CD14-positive monocyte (primary cell): Measurements from ENCODE around the gene PTPRO. TPM values are rescaled to one million over a fixed set of nuclear protein-coding genes. Genes with fewer than 3 reads are reported as not detected.

ENCODE experiments used
- DNase-seq, 3 donors: peaks; one replicate each; pipeline ENCODE4 v3.0.0-alpha.2; 2011 to 2022
- H2AFZ ChIP-seq: 2 replicates; pipeline ENCODE4 v1.6.0; 2012; ENCODE audit warnings: mild to moderate bottlenecking, low read depth, low read length, inconsistent platforms; ENCODE audit not compliant: insufficient read depth, poor library complexity, severe bottlenecking
- H3K27ac ChIP-seq, 2 donors: 1 replicate in 1 of 2; 2 replicates in 1 of 2; pipeline ENCODE4 v1.5.1; 2012 to 2013; ENCODE audit warnings: low read length in 2 of 2, control low read depth in 1 of 2, inconsistent platforms in 1 of 2, low read depth in 1 of 2, mild to moderate bottlenecking in 1 of 2
- H3K27me3 ChIP-seq, 2 donors: one replicate each; pipeline versions ENCODE4 v1.6.0 to v1.6.1; 2011 to 2013; ENCODE audit warnings: low read length in 2 of 2; ENCODE audit not compliant: control insufficient read depth in 2 of 2, insufficient read depth in 2 of 2
- H3K36me3 ChIP-seq, 2 donors: replicated peaks in 1 of 2; 1 replicate in 1 of 2; 2 replicates in 1 of 2; pipeline versions ENCODE4 v1.5.1 to v1.6.1; 2012 to 2013; ENCODE audit warnings: low read length in 2 of 2, control low read depth in 1 of 2, inconsistent platforms in 1 of 2, mild to moderate bottlenecking in 1 of 2; ENCODE audit not compliant: insufficient read depth in 2 of 2, control insufficient read depth in 1 of 2
- H3K4me1 ChIP-seq, 2 donors: 1 replicate in 1 of 2; 2 replicates in 1 of 2; pipeline versions ENCODE4 v1.5.1 to v1.6.1; 2012 to 2013; ENCODE audit warnings: low read length in 2 of 2, control low read depth in 1 of 2, inconsistent platforms in 1 of 2, mild to moderate bottlenecking in 1 of 2, moderate library complexity in 1 of 2; ENCODE audit not compliant: insufficient read depth in 2 of 2, control insufficient read depth in 1 of 2
- H3K4me2 ChIP-seq: replicated peaks from 2 replicates; pipeline ENCODE3; 2012; ENCODE audit warnings: low read length, moderate library complexity, mild to moderate bottlenecking; ENCODE audit not compliant: poor library complexity, severe bottlenecking; ENCODE audit errors: extremely low read depth
- H3K4me3 ChIP-seq, 3 experiments: fragments of 200-600 bp in 1 of 3; sonication (generic) in 1 of 3; replicated peaks in 1 of 3; 1 replicate in 2 of 3; 2 replicates in 1 of 3; pipeline ENCODE4 v1.5.1; 2011 to 2013; ENCODE audit warnings: low read length in 3 of 3, mild to moderate bottlenecking in 3 of 3, control low read depth in 2 of 3, low read depth in 2 of 3, inconsistent platforms in 1 of 3, moderate library complexity in 1 of 3
- H3K79me2 ChIP-seq: 2 replicates; pipeline ENCODE4 v1.6.0; 2012; ENCODE audit warnings: mild to moderate bottlenecking, control low read depth, inconsistent platforms, low read length, moderate library complexity; ENCODE audit not compliant: insufficient read depth
- H3K9ac ChIP-seq: 2 replicates; pipeline ENCODE4 v1.6.0; 2017; ENCODE audit warnings: low read length, mild to moderate bottlenecking; ENCODE audit not compliant: insufficient read depth, poor library complexity, severe bottlenecking
- H3K9me3 ChIP-seq, 2 donors: replicated peaks in 1 of 2; 1 replicate in 1 of 2; 2 replicates in 1 of 2; pipeline versions ENCODE4 v1.5.1 to v1.6.1; 2012 to 2013; ENCODE audit warnings: low read length in 2 of 2, control low read depth in 1 of 2; ENCODE audit not compliant: control insufficient read depth in 1 of 2, insufficient read depth in 1 of 2
- H4K20me1 ChIP-seq: 2 replicates; pipeline ENCODE4 v1.6.0; 2012; ENCODE audit warnings: mild to moderate bottlenecking, low read length, control low read depth, moderate library complexity; ENCODE audit not compliant: insufficient read depth
- H3K27ac Mint-ChIP-seq, 7 donors: one replicate each; pipeline ENCODE4 v1.8.0; 2020; ENCODE audit warnings: mild to moderate bottlenecking in 7 of 7, mixed read lengths in 7 of 7, moderate library complexity in 6 of 7, inconsistent platforms in 2 of 7
- H3K27me3 Mint-ChIP-seq, 3 donors: one replicate each; pipeline ENCODE4 v1.8.0; 2021 to 2022; ENCODE audit warnings: low read depth in 3 of 3, mild to moderate bottlenecking in 3 of 3, mixed read lengths in 3 of 3, moderate library complexity in 3 of 3, inconsistent platforms in 1 of 3
- H3K36me3 Mint-ChIP-seq, 2 donors: one replicate each; pipeline ENCODE4 v1.8.0; 2020; ENCODE audit warnings: mixed read lengths in 2 of 2, inconsistent platforms in 1 of 2, mild to moderate bottlenecking in 1 of 2
- H3K4me1 Mint-ChIP-seq: one replicate; pipeline ENCODE4 v1.8.0; 2020; ENCODE audit warnings: mild to moderate bottlenecking, mixed read lengths
- H3K4me3 Mint-ChIP-seq, 2 donors: one replicate each; pipeline ENCODE4 v1.8.0; 2020; ENCODE audit warnings: mild to moderate bottlenecking in 2 of 2, mixed read lengths in 2 of 2, moderate library complexity in 1 of 2
- H3K9me3 Mint-ChIP-seq, 7 donors: one replicate each; pipeline ENCODE4 v1.8.0; 2020 to 2022; ENCODE audit warnings: mixed read lengths in 7 of 7, mild to moderate bottlenecking in 6 of 7, moderate library complexity in 6 of 7, inconsistent platforms in 2 of 7
- WGBS: methylation state at CpG from one replicate; pipeline ENCODE4 v1.1.5; 2013; ENCODE audit warnings: missing lambda C conversion rate; ENCODE audit not compliant: insufficient coverage; 5-methylcytosine and 5-hydroxymethylcytosine counted together
- intact Hi-C, 2 donors: fragments of 100-400 bp; cut with micrococcal nuclease; formaldehyde crosslinking; loops; one replicate each; pipeline versions ENCODE4 v1.15.0 to v1.15.1; 2023
- polyA plus RNA-seq, 3 donors: library from polyadenylated mRNA; depleted of rRNA in 1 of 3; unstranded in 2 of 3; stranded (reverse) in 1 of 3; fragments of 300-500 nt in 2 of 3; fragments of >200 nt in 1 of 3; fragmentation: Illumina TruSeq in 2 of 3; gene quantifications; 1 replicate in 2 of 3; 2 replicates in 1 of 3; pipeline ENCODE4 v1.2.3, GENCODE V29; 2012 to 2021
- TF ChIP-seq, protein P1 (sequence below): fragments of 200-600 bp; IDR thresholded peaks from one replicate; pipeline ENCODE4 v1.8.0; 2022; ENCODE audit warnings: antibody characterized with exemption, mild to moderate bottlenecking

The PTPRO gene
- polyA plus RNA-seq, 3 donors = 3.1 to 12.0 (median 4.7) TPM

DNA sequence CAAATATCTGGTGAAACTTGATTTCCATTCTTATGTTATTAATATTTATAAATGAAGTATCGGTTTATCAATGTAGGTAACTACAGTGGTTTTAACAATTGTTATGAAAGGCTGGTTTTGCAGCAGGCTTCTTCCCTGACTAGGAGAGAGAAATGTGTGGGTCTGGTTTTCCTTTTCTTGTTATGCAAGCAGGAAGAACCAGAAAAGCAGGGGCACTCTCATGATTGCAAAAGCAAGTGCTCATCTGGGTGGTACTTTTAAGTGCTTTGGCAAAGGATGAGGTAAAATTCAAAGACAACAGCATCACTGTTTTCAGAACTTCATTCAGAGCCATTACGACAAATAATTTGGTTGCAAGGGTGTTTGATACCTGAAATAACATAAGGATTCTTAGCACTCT lies 105.6 kb downstream of the PTPRO start:
- no peaks in the 10 kb centered on the region for H3K36me3 Mint-ChIP-seq
- Histone ChIP-seq H3K79me2 (no peaks in the 10 kb centered on the region), H3K9me3 (no peaks in the 10 kb centered on the region), H4K20me1 (no peaks in the 10 kb centered on the region), H3K27me3 (peaks cover 5 to 6% of the 10 kb centered on the region in 2 donors), H3K4me2 (no peak overlapping the region), H3K4me3 (no peak overlapping the region), H3K27ac (no peak overlapping the region), H3K9ac (no peak overlapping the region), H3K4me1 (no peaks in the 10 kb centered on the region), H3K36me3 (no peaks in the 10 kb centered on the region), H2AFZ (no peak overlapping the region)
- H3K4me3 Mint-ChIP-seq = no peak overlapping the region
- H3K9me3 Mint-ChIP-seq = no peaks in the 10 kb centered on the region
- peaks cover 0 to 11% (median 8%) of the 10 kb centered on the region in 3 donors for H3K27me3 Mint-ChIP-seq
- intact Hi-C loops = no loop called here
- no CpG with 5 or more reads among the region's 2 CpGs for WGBS
- TF ChIP-seq, protein P1, sequence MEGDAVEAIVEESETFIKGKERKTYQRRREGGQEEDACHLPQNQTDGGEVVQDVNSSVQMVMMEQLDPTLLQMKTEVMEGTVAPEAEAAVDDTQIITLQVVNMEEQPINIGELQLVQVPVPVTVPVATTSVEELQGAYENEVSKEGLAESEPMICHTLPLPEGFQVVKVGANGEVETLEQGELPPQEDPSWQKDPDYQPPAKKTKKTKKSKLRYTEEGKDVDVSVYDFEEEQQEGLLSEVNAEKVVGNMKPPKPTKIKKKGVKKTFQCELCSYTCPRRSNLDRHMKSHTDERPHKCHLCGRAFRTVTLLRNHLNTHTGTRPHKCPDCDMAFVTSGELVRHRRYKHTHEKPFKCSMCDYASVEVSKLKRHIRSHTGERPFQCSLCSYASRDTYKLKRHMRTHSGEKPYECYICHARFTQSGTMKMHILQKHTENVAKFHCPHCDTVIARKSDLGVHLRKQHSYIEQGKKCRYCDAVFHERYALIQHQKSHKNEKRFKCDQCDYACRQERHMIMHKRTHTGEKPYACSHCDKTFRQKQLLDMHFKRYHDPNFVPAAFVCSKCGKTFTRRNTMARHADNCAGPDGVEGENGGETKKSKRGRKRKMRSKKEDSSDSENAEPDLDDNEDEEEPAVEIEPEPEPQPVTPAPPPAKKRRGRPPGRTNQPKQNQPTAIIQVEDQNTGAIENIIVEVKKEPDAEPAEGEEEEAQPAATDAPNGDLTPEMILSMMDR = no peak
- no peaks in the 10 kb centered on the region for H3K4me1 Mint-ChIP-seq
- DNase-seq = no peak
- no peak overlapping the region for H3K27ac Mint-ChIP-seq

DNA sequence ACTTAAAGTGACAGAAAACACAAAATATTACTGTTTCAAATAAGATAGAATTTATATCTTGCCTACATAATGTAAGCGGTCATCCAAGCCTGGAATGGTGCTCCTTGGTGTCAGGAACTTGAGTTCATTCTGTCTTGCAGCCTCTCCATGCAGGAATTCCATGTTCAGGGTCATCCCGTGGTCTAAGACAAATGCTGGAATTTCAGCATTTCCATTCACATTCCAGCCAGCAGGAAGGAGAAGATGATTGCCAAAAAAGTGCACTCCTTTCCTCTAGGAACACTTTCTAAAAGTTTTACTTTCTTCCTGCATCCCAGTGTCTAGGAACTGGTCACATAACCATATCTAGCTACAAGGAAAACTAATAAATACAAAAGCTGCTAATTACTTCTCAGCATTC lies 106.3 kb downstream of the PTPRO start:
- H3K9me3 Mint-ChIP-seq = no peaks in the 10 kb centered on the region
- WGBS = 72% methylated on average over 2 of the region's 2 CpGs
- intact Hi-C loops = no loop called here

More for the DNA sequence above, 106.3 kb downstream of the PTPRO start:
- TF ChIP-seq, protein P1 = no peak
- Histone ChIP-seq H3K9ac (no peak overlapping the region), H3K79me2 (no peaks in the 10 kb centered on the region), H3K4me3 (no peak overlapping the region), H3K4me2 (no peak overlapping the region), H2AFZ (no peak overlapping the region), H3K27me3 (peaks cover 5 to 6% of the 10 kb centered on the region in 2 donors), H3K4me1 (no peaks in the 10 kb centered on the region), H3K36me3 (no peaks in the 10 kb centered on the region), H3K9me3 (no peaks in the 10 kb centered on the region), H3K27ac (no peak overlapping the region), H4K20me1 (no peaks in the 10 kb centered on the region)
- H3K4me3 Mint-ChIP-seq = no peak overlapping the region
- DNase-seq = no peak
- no peaks in the 10 kb centered on the region for H3K4me1 Mint-ChIP-seq
- H3K36me3 Mint-ChIP-seq = no peaks in the 10 kb centered on the region
- H3K27ac Mint-ChIP-seq = no peak overlapping the region
- peaks cover 0 to 11% (median 10%) of the 10 kb centered on the region in 3 donors for H3K27me3 Mint-ChIP-seq
